Nephron progenitor cell (in vitro differentiated cells): ENCODE data around the gene PRL.

Experiments used
- DNase-seq: peaks from one replicate; pipeline ENCODE4 v3.0.0; 2021
- H3K27ac Mint-ChIP-seq: 2 replicates; pipeline ENCODE4 v1.8.0; 2021; ENCODE audit warnings: mild to moderate bottlenecking, moderate library complexity, mixed read lengths
- H3K27me3 Mint-ChIP-seq: 2 replicates; pipeline ENCODE4 v1.8.0; 2021; ENCODE audit warnings: mild to moderate bottlenecking, low read depth, mixed read lengths; ENCODE audit not compliant: poor library complexity
- H3K36me3 Mint-ChIP-seq: 2 replicates; pipeline ENCODE4 v1.8.0; 2021; ENCODE audit warnings: low read depth, mixed read lengths
- H3K4me1 Mint-ChIP-seq: 2 replicates; pipeline ENCODE4 v1.8.0; 2021; ENCODE audit warnings: mixed read lengths
- H3K4me3 Mint-ChIP-seq: 2 replicates; pipeline ENCODE4 v1.8.0; 2021; ENCODE audit warnings: mild to moderate bottlenecking, moderate library complexity, mixed read lengths
- H3K9me3 Mint-ChIP-seq: 2 replicates; pipeline ENCODE4 v1.8.0; 2021; ENCODE audit warnings: mild to moderate bottlenecking, moderate library complexity, mixed read lengths
- TF ChIP-seq, protein P1 (sequence below): fragments of 200-600 bp; sonication (generic); IDR thresholded peaks from 2 replicates; pipeline ENCODE4 v1.5.0; 2021; ENCODE audit warnings: antibody characterized with exemption

PRL gene

DNA sequence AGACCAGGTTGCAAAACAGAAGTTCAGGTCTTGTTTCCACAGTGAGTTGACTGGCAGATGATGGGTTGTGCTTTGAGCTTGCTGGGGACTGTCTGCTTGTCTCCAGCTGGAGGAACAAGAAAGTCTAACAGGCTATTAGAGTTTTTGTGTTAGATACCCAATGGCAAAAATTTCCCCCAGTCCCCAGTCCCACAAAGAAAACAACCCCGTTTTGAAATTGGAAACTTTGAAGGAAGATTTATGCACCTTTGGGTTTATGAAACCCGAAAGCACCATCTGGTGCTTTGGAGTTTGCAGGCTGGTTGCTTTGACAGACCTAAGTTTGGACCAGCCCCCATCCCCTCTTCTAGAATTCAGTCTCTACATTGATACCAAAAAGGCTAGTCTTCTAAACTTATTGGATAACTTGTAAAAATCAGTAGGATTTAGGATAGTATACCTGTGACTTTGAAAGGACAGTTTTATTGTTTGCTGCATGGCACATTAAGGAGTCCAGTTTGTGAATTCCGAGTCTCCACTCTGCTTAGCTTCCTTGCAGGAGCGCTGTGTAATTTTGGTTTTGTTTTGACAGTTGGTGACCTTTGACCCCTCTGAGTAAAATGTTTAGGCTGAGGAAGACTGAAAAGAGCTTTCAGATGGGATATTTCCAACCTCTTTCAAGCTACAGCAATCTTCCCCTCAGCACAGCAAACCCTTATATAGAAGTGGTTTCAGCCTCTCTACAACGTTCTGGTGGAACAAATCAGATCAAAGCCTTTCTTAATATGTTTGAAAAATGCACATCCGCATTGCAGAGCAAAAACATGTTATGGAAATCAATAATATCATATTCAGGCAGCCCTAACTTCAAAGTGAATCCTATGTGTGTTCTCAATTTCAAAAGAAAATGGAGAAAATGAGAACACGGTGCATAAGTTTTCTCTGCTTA, 25.5 kb upstream of the PRL start:
- Mint-ChIP-seq H3K27me3 (no peaks in the 10 kb centered on the region), H3K4me1 (peaks cover 69% of the 10 kb centered on the region), H3K27ac (peak overlapping the region; percentile 98), H3K4me3 (peak overlapping the region; percentile 31), H3K9me3 (peaks cover 26% of the 10 kb centered on the region), H3K36me3 (peaks cover 28% of the 10 kb centered on the region)
- peak; percentile 26 for DNase-seq
- TF ChIP-seq, protein P1, sequence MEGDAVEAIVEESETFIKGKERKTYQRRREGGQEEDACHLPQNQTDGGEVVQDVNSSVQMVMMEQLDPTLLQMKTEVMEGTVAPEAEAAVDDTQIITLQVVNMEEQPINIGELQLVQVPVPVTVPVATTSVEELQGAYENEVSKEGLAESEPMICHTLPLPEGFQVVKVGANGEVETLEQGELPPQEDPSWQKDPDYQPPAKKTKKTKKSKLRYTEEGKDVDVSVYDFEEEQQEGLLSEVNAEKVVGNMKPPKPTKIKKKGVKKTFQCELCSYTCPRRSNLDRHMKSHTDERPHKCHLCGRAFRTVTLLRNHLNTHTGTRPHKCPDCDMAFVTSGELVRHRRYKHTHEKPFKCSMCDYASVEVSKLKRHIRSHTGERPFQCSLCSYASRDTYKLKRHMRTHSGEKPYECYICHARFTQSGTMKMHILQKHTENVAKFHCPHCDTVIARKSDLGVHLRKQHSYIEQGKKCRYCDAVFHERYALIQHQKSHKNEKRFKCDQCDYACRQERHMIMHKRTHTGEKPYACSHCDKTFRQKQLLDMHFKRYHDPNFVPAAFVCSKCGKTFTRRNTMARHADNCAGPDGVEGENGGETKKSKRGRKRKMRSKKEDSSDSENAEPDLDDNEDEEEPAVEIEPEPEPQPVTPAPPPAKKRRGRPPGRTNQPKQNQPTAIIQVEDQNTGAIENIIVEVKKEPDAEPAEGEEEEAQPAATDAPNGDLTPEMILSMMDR: no peak

DNA sequence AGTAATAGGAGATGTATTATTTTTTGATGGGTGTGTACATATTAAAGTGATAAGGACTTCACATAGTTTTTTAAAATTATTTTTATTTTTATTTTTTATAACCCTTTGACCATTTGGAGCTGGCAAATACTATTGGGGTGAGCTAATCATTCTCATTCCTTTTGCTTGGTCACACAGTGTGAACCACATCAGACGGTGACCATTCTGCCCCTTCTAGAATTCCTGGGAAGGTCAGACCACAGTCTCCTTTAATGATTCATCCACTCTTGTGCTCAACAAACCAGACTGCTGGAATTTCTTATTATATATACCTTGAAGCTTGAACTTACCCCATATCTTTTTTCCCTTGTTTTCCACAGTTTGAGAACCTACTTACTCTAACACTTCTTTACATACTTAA, 23.9 kb upstream of the PRL start:
- no peaks in the 10 kb centered on the region for H3K27me3 Mint-ChIP-seq
- TF ChIP-seq, protein P1: no peak
- H3K27ac Mint-ChIP-seq: peak overlapping the region; percentile 98
- peaks cover 39% of the 10 kb centered on the region for H3K9me3 Mint-ChIP-seq
- H3K36me3 Mint-ChIP-seq: peaks cover 27% of the 10 kb centered on the region
- H3K4me3 Mint-ChIP-seq: no peak overlapping the region
- peaks cover 55% of the 10 kb centered on the region for H3K4me1 Mint-ChIP-seq
- DNase-seq: no peak

DNA sequence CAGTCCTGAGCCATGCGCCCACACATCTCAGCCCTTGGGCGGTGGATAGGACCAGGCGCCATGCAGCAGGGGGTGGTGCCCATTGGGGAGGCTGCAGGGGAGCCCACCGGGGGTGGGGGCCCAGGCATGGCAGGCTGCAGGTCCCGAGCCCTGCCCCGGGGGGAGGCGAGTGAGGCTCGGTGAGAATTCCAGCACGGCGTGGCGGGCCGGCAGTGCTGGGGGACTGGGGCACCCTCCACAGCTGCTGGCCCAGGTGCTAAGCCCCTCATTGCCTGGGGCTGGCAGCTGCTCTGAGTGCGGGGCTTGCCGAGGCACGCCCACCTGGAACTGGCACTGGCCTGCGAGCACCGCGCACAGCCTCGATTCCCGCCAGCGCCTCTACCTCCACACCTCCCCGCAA, 21.6 kb upstream of the PRL start:
- Mint-ChIP-seq H3K27ac (no peak overlapping the region), H3K27me3 (no peaks in the 10 kb centered on the region), H3K4me1 (peaks cover 41% of the 10 kb centered on the region), H3K36me3 (peaks cover 33% of the 10 kb centered on the region), H3K9me3 (peaks cover 53% of the 10 kb centered on the region), H3K4me3 (no peak overlapping the region)
- DNase-seq: no peak
- TF ChIP-seq, protein P1: no peak

DNA sequence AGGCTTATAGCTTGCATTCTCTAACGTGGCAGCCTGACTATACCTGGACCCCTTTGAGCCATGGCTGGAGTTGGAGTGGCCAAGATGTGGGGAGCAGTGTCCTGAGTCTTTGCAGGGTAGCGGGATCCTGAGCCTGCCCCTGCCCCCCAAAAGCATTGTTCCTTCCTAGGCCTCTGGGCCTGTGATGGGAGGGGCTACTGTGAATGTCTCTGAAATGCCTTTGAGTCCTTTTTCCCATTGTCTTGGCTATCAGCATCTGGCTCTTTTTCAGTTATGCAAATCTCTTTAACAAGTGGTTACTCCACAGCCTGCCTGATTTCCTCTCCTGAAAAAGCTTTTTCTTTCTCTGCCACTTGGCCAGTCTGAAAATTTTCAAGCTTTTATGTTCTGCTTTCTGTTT, 17.0 kb upstream of the PRL start:
- Mint-ChIP-seq H3K4me1 (no peaks in the 10 kb centered on the region), H3K9me3 (peaks cover 86% of the 10 kb centered on the region), H3K27ac (no peak overlapping the region), H3K36me3 (peaks cover 72% of the 10 kb centered on the region), H3K27me3 (no peaks in the 10 kb centered on the region), H3K4me3 (no peak overlapping the region)
- TF ChIP-seq, protein P1: no peak
- no peak for DNase-seq

DNA sequence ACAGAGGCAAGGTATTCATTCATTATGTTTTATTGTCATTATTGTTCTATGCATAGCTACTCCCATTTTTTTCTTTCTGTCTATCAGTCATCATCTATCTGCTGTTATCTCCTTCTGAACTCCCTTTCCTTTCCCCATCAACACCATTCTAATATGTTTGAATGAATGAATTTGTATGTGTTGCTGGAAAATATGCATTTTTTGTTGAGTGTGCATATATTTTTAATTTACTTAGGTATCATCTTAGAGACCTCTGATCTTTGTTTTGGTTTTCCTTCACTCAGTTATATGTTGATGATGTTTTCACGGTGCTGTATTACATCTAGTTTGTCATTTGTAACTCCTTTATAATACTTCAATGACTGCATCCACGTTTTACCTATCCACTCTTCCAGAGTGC, 12.1 kb upstream of the PRL start:
- no peak for DNase-seq
- Mint-ChIP-seq H3K4me1 (peaks cover 19% of the 10 kb centered on the region), H3K27me3 (no peaks in the 10 kb centered on the region), H3K36me3 (peaks cover 51% of the 10 kb centered on the region), H3K27ac (no peak overlapping the region), H3K9me3 (peaks cover 57% of the 10 kb centered on the region), H3K4me3 (no peak overlapping the region)
- TF ChIP-seq, protein P1: no peak
